A673 (cell line): ENCODE data around the gene C9orf50. TPM values are rescaled to one million over a fixed set of nuclear protein-coding genes. Genes with fewer than 3 reads are reported as not detected.
A peak's percentile ranks its signal among the peaks of the same experiment; 100 is the strongest.

Experiments
- BruUV-seq: library from RNA; stranded (reverse); fragments of 400-500 nt; replicated peaks from 2 replicates; lab custom pipeline; 2021; lab: Mats Ljungman, UMichigan
- CTCF ChIA-PET: fragments of 300-600 bp; sonication (Branson Sonifier 250); formaldehyde crosslinking; loops from one replicate; lab custom pipeline; 2022; ENCODE audit warnings: antibody characterized with exemption; lab: Charles Lee
- POLR2A ChIA-PET: fragments of 300-600 bp; sonication (Branson Sonifier 250); formaldehyde crosslinking; loops from one replicate; lab custom pipeline; 2022; ENCODE audit warnings: antibody characterized with exemption; ENCODE audit not compliant: low non-redundant PET; lab: Charles Lee
- DNase-seq: peaks from one replicate; pipeline ENCODE4 v3.0.0-alpha.2; 2015; ENCODE audit warnings: low spot score
- H3K27ac ChIP-seq: fragments of 200-600 bp; sonication (generic); 2 replicates; pipeline ENCODE4 v1.5.1; 2016; ENCODE audit warnings: mixed run types, low read depth, mild to moderate bottlenecking, mixed read lengths, antibody characterized with exemption, low read length; ENCODE audit not compliant: poor library complexity, severe bottlenecking
- H3K27me3 ChIP-seq: fragments of 200-600 bp; sonication (generic); replicated peaks from 2 replicates; pipeline ENCODE4 v1.6.1; 2017; ENCODE audit warnings: mixed run types, low read depth, mild to moderate bottlenecking, mixed read lengths, antibody characterized with exemption, low read length; ENCODE audit not compliant: insufficient read depth, poor library complexity
- H3K36me3 ChIP-seq: fragments of 200-600 bp; sonication (generic); 2 replicates; pipeline ENCODE4 v1.6.1; 2016; ENCODE audit warnings: mixed run types, mild to moderate bottlenecking, mixed read lengths, antibody characterized with exemption, low read length; ENCODE audit not compliant: insufficient read depth, poor library complexity, severe bottlenecking
- H3K4me1 ChIP-seq: fragments of 200-600 bp; sonication (generic); 2 replicates; pipeline ENCODE4 v1.6.1; 2017; ENCODE audit warnings: mixed run types, mild to moderate bottlenecking, mixed read lengths, antibody characterized with exemption, low read length; ENCODE audit not compliant: insufficient read depth, poor library complexity, severe bottlenecking
- H3K4me3 ChIP-seq: fragments of 200-600 bp; sonication (generic); 2 replicates; pipeline ENCODE4 v1.5.1; 2016; ENCODE audit warnings: low read depth, mixed run types, mild to moderate bottlenecking, mixed read lengths, low read length; ENCODE audit not compliant: poor library complexity, severe bottlenecking
- H3K9me3 ChIP-seq: fragments of 200-600 bp; sonication (generic); 2 replicates; pipeline ENCODE4 v1.6.1; 2016; ENCODE audit warnings: mixed run types, low read depth, mild to moderate bottlenecking, mixed read lengths, antibody characterized with exemption, low read length; ENCODE audit not compliant: poor library complexity, severe bottlenecking
- EZH2 ChIP-seq: fragments of 200-600 bp; sonication (generic); IDR thresholded peaks from 2 replicates; pipeline ENCODE4 v1.6.1; 2017; ENCODE audit warnings: borderline replicate concordance, low read depth, mild to moderate bottlenecking, mixed read lengths, antibody characterized with exemption, low read length; ENCODE audit not compliant: poor library complexity, severe bottlenecking
- intact Hi-C: fragments of 100-400 bp; cut with micrococcal nuclease; formaldehyde crosslinking; loops from one replicate; pipeline ENCODE4 v1.10.0; 2022; ENCODE audit not compliant: unreplicated experiment
- total RNA-seq: library from RNA; stranded (reverse); gene quantifications from 2 replicates; pipeline ENCODE4 v1.2.3, GENCODE V29; 2021
- TF ChIP-seq, protein P1 (sequence below): fragments of 300-800, 200-600 bp; sonication (generic); conservative IDR thresholded peaks from 2 replicates; pipeline ENCODE4 v1.5.1; 2017; ENCODE audit warnings: low read depth, mild to moderate bottlenecking, antibody characterized with exemption, low read length, moderate library complexity, mixed read lengths

The C9orf50 gene
- total RNA-seq, 1 experiment from 2014 or later = not detected

DNA sequence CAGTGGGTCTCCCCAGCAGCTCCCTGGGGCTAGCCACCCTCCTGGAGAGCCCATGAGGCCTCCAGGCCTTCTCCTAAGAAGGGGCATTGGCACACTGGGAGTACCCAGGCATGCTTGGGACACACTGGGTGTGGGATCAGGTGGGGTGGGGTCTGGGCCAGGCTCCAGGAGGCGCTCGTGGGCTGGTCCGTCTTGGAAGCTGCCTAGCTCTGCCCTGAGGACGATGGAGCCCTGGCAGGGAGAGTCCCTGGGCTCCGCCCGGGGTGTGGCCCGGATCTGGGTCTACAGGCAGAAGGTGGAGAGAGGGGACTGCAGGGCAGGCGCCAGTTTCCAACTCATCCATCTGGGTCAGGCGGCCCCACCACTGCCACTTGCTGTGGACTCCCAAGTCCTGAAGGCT is 46.9 kb upstream of the C9orf50 start:
- intact Hi-C loops = no loop called here
- TF ChIP-seq, protein P1, sequence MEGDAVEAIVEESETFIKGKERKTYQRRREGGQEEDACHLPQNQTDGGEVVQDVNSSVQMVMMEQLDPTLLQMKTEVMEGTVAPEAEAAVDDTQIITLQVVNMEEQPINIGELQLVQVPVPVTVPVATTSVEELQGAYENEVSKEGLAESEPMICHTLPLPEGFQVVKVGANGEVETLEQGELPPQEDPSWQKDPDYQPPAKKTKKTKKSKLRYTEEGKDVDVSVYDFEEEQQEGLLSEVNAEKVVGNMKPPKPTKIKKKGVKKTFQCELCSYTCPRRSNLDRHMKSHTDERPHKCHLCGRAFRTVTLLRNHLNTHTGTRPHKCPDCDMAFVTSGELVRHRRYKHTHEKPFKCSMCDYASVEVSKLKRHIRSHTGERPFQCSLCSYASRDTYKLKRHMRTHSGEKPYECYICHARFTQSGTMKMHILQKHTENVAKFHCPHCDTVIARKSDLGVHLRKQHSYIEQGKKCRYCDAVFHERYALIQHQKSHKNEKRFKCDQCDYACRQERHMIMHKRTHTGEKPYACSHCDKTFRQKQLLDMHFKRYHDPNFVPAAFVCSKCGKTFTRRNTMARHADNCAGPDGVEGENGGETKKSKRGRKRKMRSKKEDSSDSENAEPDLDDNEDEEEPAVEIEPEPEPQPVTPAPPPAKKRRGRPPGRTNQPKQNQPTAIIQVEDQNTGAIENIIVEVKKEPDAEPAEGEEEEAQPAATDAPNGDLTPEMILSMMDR = no peak
- no peak for TF ChIP-seq EZH2

DNA sequence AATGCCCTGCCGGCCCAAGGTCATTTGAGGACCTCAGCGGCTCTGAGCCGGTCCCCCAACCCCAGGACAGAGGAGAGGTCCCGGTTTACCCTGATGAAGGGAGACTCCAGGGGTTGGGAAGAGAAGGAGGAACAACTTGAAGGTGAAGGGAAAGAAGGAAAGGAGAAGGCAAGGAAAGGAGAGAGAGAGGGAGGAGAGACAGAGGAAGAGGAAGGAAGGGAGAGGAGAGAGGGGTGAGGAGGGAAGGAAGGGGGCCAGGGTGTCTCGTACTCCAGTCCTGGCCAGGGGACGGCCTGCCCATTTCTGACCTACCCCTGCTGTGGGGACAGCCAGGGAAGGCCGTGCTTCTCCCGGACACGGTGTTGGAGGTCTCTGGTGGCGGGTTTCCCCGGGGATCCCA is 46.5 kb upstream of the C9orf50 start:
- H3K4me3 ChIP-seq = peak overlapping the region; percentile 54
- CTCF ChIA-PET = no interaction called here

More for the DNA sequence above, 46.9 kb upstream of the C9orf50 start:
- Histone ChIP-seq H3K36me3 (no peaks in the 10 kb centered on the region), H3K9me3 (no peaks in the 10 kb centered on the region), H3K4me3 (no peak overlapping the region), H3K27me3 (no peaks in the 10 kb centered on the region), H3K4me1 (peaks cover 46% of the 10 kb centered on the region), H3K27ac (peak overlapping the region; percentile 58)
- DNase-seq = no peak
- no TSS peak for BruUV-seq
- ChIA-PET POLR2A (no interaction called here), CTCF (no interaction called here)

GRCh38 chr9:129666575-129666974 is 45.7 kb upstream of the C9orf50 start:
- H3K4me1 ChIP-seq = peaks cover 45% of the 10 kb centered on the region
- no peaks in the 10 kb centered on the region for H3K9me3 ChIP-seq
- CTCF ChIA-PET = no interaction called here
- POLR2A ChIA-PET = no interaction called here
- DNase-seq = no peak
- TF ChIP-seq EZH2 = no peak
- TF ChIP-seq, protein P1 = no peak
- no peaks in the 10 kb centered on the region for H3K27me3 ChIP-seq
- H3K4me3 ChIP-seq = peak overlapping the region; percentile 54
- BruUV-seq = no TSS peak
- H3K27ac ChIP-seq = no peak overlapping the region
- H3K36me3 ChIP-seq = no peaks in the 10 kb centered on the region
- intact Hi-C loops = no loop called here

More for the DNA sequence above, 46.5 kb upstream of the C9orf50 start:
- Histone ChIP-seq H3K4me1 (peaks cover 46% of the 10 kb centered on the region), H3K27ac (peak overlapping the region; percentile 58), H3K27me3 (no peaks in the 10 kb centered on the region), H3K36me3 (no peaks in the 10 kb centered on the region), H3K9me3 (no peaks in the 10 kb centered on the region)
- intact Hi-C loops = no loop called here
- POLR2A ChIA-PET = no interaction called here
- DNase-seq = no peak
- no TSS peak for BruUV-seq
- no peak for TF ChIP-seq EZH2
- TF ChIP-seq, protein P1 = no peak
